Neural cell (in vitro differentiated cells): Measurements from ENCODE around the gene MYOD1. TPM values are rescaled to one million over a fixed set of nuclear protein-coding genes. Genes with fewer than 3 reads are reported as not detected.

Experiments
- polyA plus RNA-seq: library from polyadenylated mRNA; depleted of rRNA; stranded (reverse); fragments of >200 nt; gene quantifications from 2 replicates; pipeline ENCODE4 v1.2.3, GENCODE V29; 2014

Gene MYOD1
- polyA plus RNA-seq, 1 donor from 2014 or later, result not detected

Other genes starting within 250 kb of the MYOD1 start
- 13.2 and 14.0 TPM in 2 replicates for gene ABCC8, start 242.7 kb upstream of the MYOD1 start, polyA plus RNA-seq
- 0.67 TPM in 1 of 2 replicates, not detected in the other for gene USH1C, start 175.2 kb upstream of the MYOD1 start, polyA plus RNA-seq
- 0.08 TPM in 1 of 2 replicates, not detected in the other for gene OTOG, start 172.3 kb upstream of the MYOD1 start, polyA plus RNA-seq
- gene KCNC1, start 15.2 kb downstream of the MYOD1 start, polyA plus RNA-seq, result 8.9 and 12.5 TPM in 2 replicates